Prostate gland (tissue), 2 donors: Measurements from ENCODE around the gene FGA. TPM values are rescaled to one million over a fixed set of nuclear protein-coding genes. Genes with fewer than 3 reads are reported as not detected.

Experiments
- DNase-seq: peaks from one replicate; pipeline ENCODE4 v3.0.0-alpha.2; 2019; ENCODE audit warnings: low spot score
- H3K27ac ChIP-seq, 2 donors: fragments of 200-600 bp; sonication (generic); 2 replicates each; pipeline ENCODE4 v1.5.1; 2017 to 2019
- H3K27me3 ChIP-seq: fragments of 200-600 bp; sonication (generic); replicated peaks from 2 replicates; pipeline ENCODE4 v1.5.1; 2019; ENCODE audit not compliant: insufficient read depth
- H3K36me3 ChIP-seq, 2 donors: fragments of 200-600 bp; sonication (generic); 1 replicate in 1 of 2; 2 replicates in 1 of 2; pipeline versions ENCODE4 v1.5.1 to v1.8.1; 2017 to 2019
- H3K4me1 ChIP-seq: fragments of 200-600 bp; sonication (generic); replicated peaks from 2 replicates; pipeline ENCODE4 v1.5.1; 2019
- H3K4me3 ChIP-seq, 2 donors: fragments of 200-600 bp; sonication (generic); 2 replicates each; pipeline ENCODE4 v1.5.1; 2017 to 2019
- H3K9me3 ChIP-seq: fragments of 200-600 bp; sonication (generic); 2 replicates; pipeline ENCODE4 v1.5.1; 2017
- CTCF ChIP-seq, 4 experiments: fragments of 200-600 bp in 2 of 4; fragments of 450-650 bp in 2 of 4; sonication (generic) in 2 of 4; IDR thresholded peaks; 1 replicate in 3 of 4; 2 replicates in 1 of 4; pipeline ENCODE4 v1.5.1; 2016 to 2019; ENCODE audit warnings: antibody characterized with exemption in 4 of 4, mild to moderate bottlenecking in 2 of 4, moderate library complexity in 2 of 4
- POLR2A ChIP-seq: fragments of 450-650 bp; IDR thresholded peaks from one replicate; pipeline ENCODE4 v1.6.1; 2016; ENCODE audit warnings: antibody characterized with exemption, mild to moderate bottlenecking
- POLR2AphosphoS5 ChIP-seq: sonication (generic); formaldehyde crosslinking; IDR thresholded peaks from one replicate; pipeline ENCODE4 v1.6.1; 2017; ENCODE audit warnings: antibody characterized with exemption
- WGBS: methylation state at CpG from one replicate; pipeline ENCODE4 v1.1.5; 2018; 5-methylcytosine and 5-hydroxymethylcytosine counted together
- intact Hi-C: fragments of 100-400 bp; cut with DNase I; formaldehyde crosslinking; loops from one replicate; pipeline ENCODE4 v1.14.2; 2022
- total RNA-seq, 2 donors: library from RNA; depleted of rRNA; stranded (reverse); fragments of >200 nt; gene quantifications; one replicate each; pipeline ENCODE4 v1.1.0, GENCODE V29; 2016

FGA gene
- total RNA-seq, 2 donors from 2014 or later, result 0.68 TPM; not detected in 1

- TF ChIP-seq POLR2A (no peak), CTCF (IDR thresholded peaks at IDR 0.05) (peak in 3 of 4 experiments; percentile 11 to 38 (median 33))
- no peak for DNase-seq
- Histone ChIP-seq H3K4me3 (no peak overlapping the region), H3K36me3 (no peaks in the 10 kb centered on the region), H3K9me3 (no peaks in the 10 kb centered on the region), H3K4me1 (no peaks in the 10 kb centered on the region), H3K27ac (no peak overlapping the region), H3K27me3 (no peaks in the 10 kb centered on the region)
- intact Hi-C loops, result loop anchor here (10.0 kb wide), 1 partner anchor 215 kb away; no protein-coding TSS in a partner anchor
- WGBS, result 59% methylated on average over 9 of the region's 9 CpGs
Measured at GRCh38 chr4:154559494-154560418, 30.8 kb downstream of the FGA start.

GRCh38 chr4:154559141-154559493, 31.4 kb downstream of the FGA start:
- 92% methylated on average over 1 of the region's 1 CpG for WGBS
- no peak for TF ChIP-seq POLR2A
- TF ChIP-seq POLR2AphosphoS5, result no peak
- no peak for TF ChIP-seq CTCF (IDR thresholded peaks at IDR 0.05)

GRCh38 chr4:154551872-154552686, 38.5 kb downstream of the FGA start:
- TF ChIP-seq POLR2A (no peak), POLR2AphosphoS5 (peak; percentile 38), CTCF (IDR thresholded peaks at IDR 0.05) (peak; percentile 39 to 75 (median 64))
- intact Hi-C loops, result loop anchor here (5.0 to 10.0 kb wide), 2 partner anchors 70 to 223 kb away; no protein-coding TSS in a partner anchor
- Histone ChIP-seq H3K27ac (no peak overlapping the region), H3K36me3 (no peaks in the 10 kb centered on the region), H3K27me3 (no peaks in the 10 kb centered on the region), H3K4me1 (peaks cover 3% of the 10 kb centered on the region), H3K4me3 (no peak overlapping the region), H3K9me3 (no peaks in the 10 kb centered on the region)
- 21% methylated on average over 6 of the region's 6 CpGs for WGBS
- peak; percentile 58 for DNase-seq

More at GRCh38 chr4:154559141-154559493, 31.4 kb downstream of the FGA start:
- Histone ChIP-seq H3K4me3 (no peak overlapping the region), H3K27ac (no peak overlapping the region), H3K36me3 (no peaks in the 10 kb centered on the region), H3K4me1 (no peaks in the 10 kb centered on the region), H3K9me3 (no peaks in the 10 kb centered on the region), H3K27me3 (no peaks in the 10 kb centered on the region)
- intact Hi-C loops, result loop anchor here (10.0 kb wide), 1 partner anchor 216 kb away; no protein-coding TSS in a partner anchor
- no peak for DNase-seq

- Histone ChIP-seq H3K36me3 (peaks cover 0 to 5% of the 10 kb centered on the region in 2 donors), H3K27ac (peak within 1 kb of the TSS; percentile 55 to 63), H3K27me3 (no peaks in the 10 kb centered on the region), H3K4me1 (peaks cover 3% of the 10 kb centered on the region), H3K9me3 (no peaks in the 10 kb centered on the region), H3K4me3 (peak within 1 kb of the TSS; percentile 47 to 59)
- intact Hi-C loops, result loop anchor here (5.0 to 10.0 kb wide), 2 partner anchors 72 to 225 kb away; no protein-coding TSS in a partner anchor
- WGBS, result under 1% methylated on average over 51 of the region's 51 CpGs
- DNase-seq, result peak; percentile 93
- TF ChIP-seq CTCF (IDR thresholded peaks at IDR 0.05) (peak in 3 of 4 experiments; percentile 26 to 74 (median 62)), POLR2A (peak; percentile 62), POLR2AphosphoS5 (peak; percentile 96)
Measured at GRCh38 chr4:154549894-154550790, 40.4 kb downstream of the FGA start, which contains the start of gene PLRG1. PLRG1 (minus strand) TSS chr4:154550400; CDS start chr4:154550308, 92 bp downstream.
